COLO829 (cell line): ENCODE results near the gene BRK1.
"Not testable (repeated sequence)": the region's sequence is repeated elsewhere in the genome, so short reads cannot be mapped to it uniquely, and the experiment has no call there.

Source experiments
- DNase-seq: peaks from one replicate; pipeline ENCODE4 v3.0.0; 2012; ENCODE audit warnings: low spot score

Gene BRK1

GRCh38 chr3:10115326-10116137 lies at the start of gene BRK1:
BRK1 (plus strand) TSS chr3:10115675; CDS start chr3:10115702, 27 bp downstream.
- DNase-seq, result peak; percentile 93

GRCh38 chr3:10070077-10070476 lies 45.4 kb upstream of the BRK1 start:
- DNase-seq, result not testable (repeated sequence)

DNA sequence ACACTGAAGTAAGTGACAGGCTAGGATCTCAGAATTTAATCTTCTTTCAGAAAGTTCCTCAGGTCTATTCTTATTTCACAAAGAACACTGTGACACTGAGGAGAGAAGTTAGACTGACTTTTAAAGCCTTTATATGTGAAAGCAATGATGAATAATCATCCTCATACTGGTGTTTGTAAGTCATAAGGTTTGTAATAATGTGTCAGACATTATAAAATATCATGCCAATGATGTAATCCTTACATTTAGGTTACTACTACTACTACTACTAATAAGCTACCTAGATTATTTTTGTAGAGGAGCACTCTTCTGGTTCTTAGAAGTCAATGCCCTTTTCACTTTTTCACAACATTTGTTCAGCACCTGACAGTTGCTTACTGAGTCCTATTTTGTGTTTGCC lies 40.8 kb upstream of the BRK1 start:
- DNase-seq, result no peak

- DNase-seq, result no peak
Observed at GRCh38 chr3:10081871-10082270, 33.6 kb upstream of the BRK1 start.

DNA sequence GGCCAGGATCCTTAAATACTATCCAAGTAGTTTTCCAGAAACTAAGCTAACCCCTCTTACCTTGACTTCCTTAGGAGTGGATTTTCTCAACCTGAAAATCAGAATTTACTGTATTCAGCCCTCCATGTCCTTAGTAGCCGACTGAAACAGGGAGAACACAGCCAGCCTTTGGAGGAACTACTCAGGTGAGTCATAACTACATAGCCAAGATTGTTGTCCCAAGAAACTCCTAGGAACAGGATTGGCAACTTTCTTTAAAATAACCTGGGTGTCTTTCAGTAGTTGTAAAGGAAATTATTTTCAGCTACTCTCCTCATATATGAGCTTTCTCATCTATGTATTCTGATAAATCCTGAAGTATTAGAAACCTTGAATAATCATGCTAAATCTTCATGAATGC lies 29.7 kb upstream of the BRK1 start:
- no peak for DNase-seq

DNA sequence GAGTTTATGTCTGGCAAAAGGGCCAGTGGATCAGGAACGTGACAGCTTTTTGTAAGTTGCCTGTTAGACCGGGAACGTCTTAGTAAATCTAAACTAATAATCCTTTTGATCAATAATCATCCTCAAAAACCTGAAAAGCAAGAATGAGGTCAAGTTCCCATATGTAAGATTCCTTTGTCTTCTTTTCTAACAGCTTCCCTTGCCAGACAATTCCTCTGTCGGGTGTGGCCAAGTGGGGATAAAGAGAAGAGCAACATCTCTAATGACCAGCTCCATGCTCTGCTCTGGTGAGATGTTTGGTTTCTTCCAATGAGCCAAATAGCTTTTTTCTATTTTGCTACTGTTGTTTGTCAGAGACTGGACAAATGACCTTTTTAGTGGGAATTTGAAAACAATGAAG lies 27.2 kb upstream of the BRK1 start:
- DNase-seq, result no peak

GRCh38 chr3:10090179-10090578 lies 25.3 kb upstream of the BRK1 start:
- DNase-seq, result no peak

GRCh38 chr3:10090774-10091173 lies 24.7 kb upstream of the BRK1 start:
- DNase-seq, result not testable (repeated sequence)

DNA sequence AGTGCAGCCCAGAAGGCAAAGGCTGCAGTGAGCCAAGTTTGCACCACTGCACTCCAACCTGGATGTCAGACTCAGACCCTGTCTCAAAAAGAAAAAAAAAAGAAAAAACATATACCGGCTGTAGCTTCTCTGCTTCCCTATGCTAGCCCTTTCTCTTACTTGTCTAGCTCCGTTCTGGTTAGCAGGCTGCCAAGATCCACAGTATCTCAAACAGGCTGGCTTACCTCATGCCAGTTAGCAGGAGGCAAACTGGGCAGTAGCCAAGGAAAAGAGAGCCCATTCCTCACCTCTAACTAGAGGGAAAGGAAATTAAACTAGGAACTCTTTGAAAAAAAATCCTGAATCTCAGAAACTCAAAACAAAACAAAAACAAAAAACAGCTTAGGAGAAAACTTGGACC lies 24.1 kb upstream of the BRK1 start:
- not testable (repeated sequence) for DNase-seq

GRCh38 chr3:10093678-10094077 lies 21.8 kb upstream of the BRK1 start:
- no peak for DNase-seq

DNA sequence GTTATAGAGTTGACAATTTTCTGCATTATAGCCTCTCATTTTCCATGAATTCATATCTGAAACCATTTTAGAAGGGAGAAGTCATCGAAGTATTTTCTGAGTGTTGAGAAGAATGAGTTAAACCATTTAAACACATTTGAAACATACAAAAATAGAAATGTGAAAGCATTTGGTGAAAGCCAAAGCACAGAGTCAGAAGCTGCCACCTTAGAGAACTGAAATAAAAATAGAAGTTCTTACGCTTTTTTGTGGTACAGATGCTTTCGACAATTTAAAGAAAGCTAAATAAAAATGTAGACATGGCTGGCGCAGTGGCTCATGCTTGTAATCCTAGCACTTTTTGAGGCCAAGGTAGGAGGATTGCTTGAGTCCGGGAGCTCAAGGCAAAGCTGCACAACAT lies 16.4 kb upstream of the BRK1 start:
- no peak for DNase-seq

GRCh38 chr3:10106919-10107318 lies 8.6 kb upstream of the BRK1 start:
- DNase-seq, result no peak

GRCh38 chr3:10108091-10108490 lies 7.4 kb upstream of the BRK1 start, which contains the start of gene FANCD2OS:
FANCD2OS (minus strand) TSS chr3:10108255; CDS start chr3:10104774, 3,481 bp downstream.
- no peak for DNase-seq

GRCh38 chr3:10116138-10116460 lies 624 bp downstream of the BRK1 start:
- no peak for DNase-seq

DNA sequence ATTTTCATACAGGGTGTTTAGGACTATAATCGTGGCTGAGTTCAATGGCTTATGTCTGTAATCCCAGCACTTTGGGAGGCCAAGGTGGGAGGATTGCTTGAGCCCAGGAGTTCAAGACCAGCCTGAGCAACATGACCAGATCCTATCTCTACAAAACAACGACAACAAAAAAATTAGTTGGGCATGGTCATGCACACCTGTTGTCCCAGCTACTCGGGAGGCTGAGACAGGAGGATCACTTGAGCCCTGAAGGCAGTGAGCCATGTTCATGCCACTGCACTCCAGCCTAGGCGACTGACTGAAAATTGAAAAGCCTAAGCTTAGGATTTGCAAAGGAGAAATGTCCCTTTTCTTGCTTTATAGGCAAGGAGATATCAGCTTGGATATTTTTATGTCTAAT lies 1.5 kb downstream of the BRK1 start:
- DNase-seq, result no peak

DNA sequence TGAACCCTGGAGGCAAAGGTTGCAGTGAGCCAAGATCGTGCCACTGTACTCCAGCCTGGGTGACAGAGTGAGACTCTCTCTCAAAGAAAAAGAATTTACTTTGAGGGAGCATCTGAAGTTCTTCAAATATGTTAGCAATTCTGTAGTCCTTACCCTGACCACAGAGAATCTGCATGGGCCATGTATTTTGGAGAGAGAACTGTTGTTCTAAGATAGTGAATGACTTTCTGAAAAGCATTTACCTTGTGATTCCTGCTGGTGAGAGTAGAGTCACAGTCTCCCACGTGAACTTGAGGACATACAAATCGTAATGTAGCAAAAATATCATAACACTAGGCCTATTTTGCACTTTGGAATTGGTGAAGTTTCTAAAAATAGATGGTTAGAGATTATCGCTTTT lies 3.9 kb downstream of the BRK1 start:
- DNase-seq, result no peak

DNA sequence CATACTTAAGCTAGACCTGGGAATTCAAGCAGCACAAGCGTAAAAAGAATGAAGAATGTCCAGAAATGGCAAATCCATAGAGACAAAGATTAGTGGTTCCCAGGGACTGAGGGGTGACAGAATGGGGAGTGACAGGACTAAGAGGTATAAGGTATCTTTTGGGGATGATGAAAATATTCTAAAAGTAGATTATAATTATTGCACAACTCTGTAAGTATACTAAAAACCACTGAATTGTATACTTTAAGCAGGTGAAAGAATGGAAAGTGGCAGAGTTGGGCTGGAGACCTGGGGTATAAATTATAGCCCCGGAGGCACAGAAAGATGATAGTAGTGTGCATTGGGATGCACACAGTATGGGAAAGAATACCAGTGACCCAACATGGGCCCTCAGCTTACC lies 5.6 kb downstream of the BRK1 start:
- no peak for DNase-seq

DNA sequence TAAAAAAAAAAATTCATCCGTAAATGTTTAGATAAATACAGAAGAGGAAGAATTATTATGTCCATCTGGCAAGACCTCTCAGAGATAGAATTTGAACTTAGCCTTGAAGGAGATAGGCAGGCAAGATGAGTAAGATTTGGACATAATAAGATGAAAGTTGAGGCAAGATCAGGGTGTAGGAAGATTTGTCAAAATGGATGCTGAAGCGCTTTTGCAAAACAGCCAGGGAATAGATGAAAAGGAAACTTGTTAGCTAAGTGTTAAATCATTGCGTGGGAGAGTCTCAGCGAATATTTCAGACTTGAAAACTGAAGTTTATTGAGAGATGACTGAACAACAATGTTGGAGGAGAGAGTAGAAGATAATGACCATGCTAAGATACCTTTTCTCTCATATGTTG lies 7.2 kb downstream of the BRK1 start:
- DNase-seq, result no peak

GRCh38 chr3:10135872-10136271 lies 20.4 kb downstream of the BRK1 start:
- DNase-seq, result not testable (repeated sequence)

DNA sequence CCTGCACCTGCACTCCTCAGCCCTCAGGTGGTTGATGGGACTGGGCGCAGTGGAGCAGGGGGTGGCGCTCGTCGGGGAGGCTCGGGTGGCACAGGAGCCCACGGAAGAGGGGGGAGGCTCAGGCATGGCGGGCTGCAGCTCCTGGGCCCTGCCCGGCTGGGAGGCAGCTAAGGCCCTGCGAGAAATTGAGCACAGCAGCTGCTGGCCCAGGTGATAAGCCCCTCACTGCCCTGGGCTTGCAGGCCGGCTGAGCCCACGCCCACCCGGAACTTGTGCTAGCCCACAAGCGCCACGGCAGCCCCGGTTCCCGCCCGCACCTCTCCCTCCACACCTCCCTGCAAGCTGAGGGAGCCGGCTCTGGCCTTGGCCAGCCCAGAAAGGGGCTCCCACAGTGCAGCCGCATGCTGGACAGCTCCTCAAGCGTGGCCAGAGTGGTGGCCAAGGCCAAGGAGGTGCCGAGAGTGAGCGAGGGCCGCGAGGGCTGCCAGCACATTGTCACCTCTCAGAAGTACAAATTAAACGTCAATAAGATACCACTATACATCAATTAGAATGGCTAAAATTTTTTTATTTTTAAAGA lies 21.0 kb downstream of the BRK1 start:
- no peak for DNase-seq

GRCh38 chr3:10137178-10137577 lies 21.7 kb downstream of the BRK1 start:
- DNase-seq, result no peak

DNA sequence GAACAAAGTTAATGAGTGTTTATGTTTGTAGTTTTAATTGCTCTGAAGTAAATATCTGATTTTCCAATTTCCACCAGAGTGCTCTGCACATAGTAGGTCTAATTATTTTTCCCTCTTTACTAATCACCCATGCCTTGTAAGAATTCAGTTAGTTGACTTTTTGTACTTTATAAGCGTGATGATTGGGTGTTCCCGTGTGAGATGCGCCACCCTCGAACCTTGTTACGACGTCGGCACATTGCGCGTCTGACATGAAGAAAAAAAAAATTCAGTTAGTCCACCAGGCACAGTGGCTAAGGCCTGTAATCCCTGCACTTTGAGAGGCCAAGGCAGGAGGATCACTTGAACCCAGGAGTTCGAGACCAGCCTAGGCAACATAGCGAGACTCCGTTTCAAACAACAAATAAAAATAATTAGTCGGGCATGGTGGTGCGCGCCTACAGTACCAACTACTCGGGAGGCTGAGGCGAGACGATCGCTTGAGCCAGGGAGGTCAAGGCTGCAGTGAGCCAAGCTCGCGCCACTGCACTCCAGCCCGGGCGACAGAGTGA lies 25.6 kb downstream of the BRK1 start:
- no peak for DNase-seq

GRCh38 chr3:10142707-10143560 lies 27.5 kb downstream of the BRK1 start:
- DNase-seq, result no peak
